Osteocyte (in vitro differentiated cells): ENCODE measurements around the gene PRKN. TPM values are rescaled to one million over a fixed set of nuclear protein-coding genes. Genes with fewer than 3 reads are reported as not detected.
A peak's percentile ranks its signal among the peaks of the same experiment; 100 is the strongest.

ENCODE experiments used
- DNase-seq: peaks from one replicate; pipeline ENCODE4 v3.0.0; 2021; ENCODE audit warnings: mixed read lengths; ENCODE audit not compliant: unreplicated experiment; ENCODE audit errors: extremely low spot score
- H3K27ac Mint-ChIP-seq: one replicate; pipeline ENCODE4 v1.8.0; 2021; ENCODE audit warnings: mild to moderate bottlenecking, mixed read lengths; ENCODE audit not compliant: unreplicated experiment
- H3K27me3 Mint-ChIP-seq: one replicate; pipeline ENCODE4 v1.8.0; 2021; ENCODE audit warnings: mixed read lengths; ENCODE audit not compliant: unreplicated experiment
- H3K36me3 Mint-ChIP-seq: one replicate; pipeline ENCODE4 v1.8.0; 2021; ENCODE audit warnings: mixed read lengths; ENCODE audit not compliant: unreplicated experiment
- H3K4me1 Mint-ChIP-seq: one replicate; pipeline ENCODE4 v1.8.0; 2021; ENCODE audit warnings: mixed read lengths; ENCODE audit not compliant: unreplicated experiment
- H3K4me3 Mint-ChIP-seq: one replicate; pipeline ENCODE4 v1.8.0; 2021; ENCODE audit warnings: mild to moderate bottlenecking, moderate library complexity, mixed read lengths; ENCODE audit not compliant: unreplicated experiment
- H3K9me3 Mint-ChIP-seq: one replicate; pipeline ENCODE4 v1.8.0; 2021; ENCODE audit warnings: mixed read lengths; ENCODE audit not compliant: unreplicated experiment
- total RNA-seq: library from RNA; stranded (reverse); gene quantifications from 2 replicates; pipeline ENCODE4 v1.2.1, GENCODE V29; 2021
- TF ChIP-seq, protein P1 (sequence below): fragments of 200-600 bp; sonication (generic); IDR thresholded peaks from 2 replicates; pipeline ENCODE4 v1.5.0; 2021; ENCODE audit warnings: antibody characterized with exemption, mild to moderate bottlenecking, moderate library complexity

The PRKN gene
- total RNA-seq, 1 donor from 2014 or later, result 13.4 TPM

DNA sequence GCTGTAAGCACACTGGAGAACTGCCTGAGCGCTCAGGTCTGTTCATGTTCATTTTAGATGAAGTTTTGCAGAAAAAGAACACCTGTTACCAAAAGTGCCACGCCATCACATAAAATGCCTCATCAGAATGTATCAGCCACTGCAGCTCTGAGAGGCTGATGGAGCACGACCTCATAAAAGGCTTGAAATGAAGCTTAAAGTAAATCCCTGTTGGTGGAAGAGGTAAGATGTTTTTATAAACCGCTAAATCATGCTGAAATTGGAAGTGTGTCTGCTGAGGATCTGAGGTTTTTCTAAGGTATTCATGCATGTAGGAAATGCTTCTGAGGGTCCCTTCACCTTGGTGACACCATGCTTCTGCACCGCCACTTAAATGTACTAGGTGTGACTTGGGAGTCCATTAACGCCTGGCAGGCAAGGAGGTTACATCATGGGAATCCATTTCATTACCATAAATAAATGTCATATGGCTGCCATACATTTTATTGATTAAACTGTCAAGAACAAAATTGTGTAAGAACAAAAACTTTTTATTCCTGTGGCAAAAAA lies 1090.6 kb downstream of the PRKN start:
- TF ChIP-seq, protein P1, sequence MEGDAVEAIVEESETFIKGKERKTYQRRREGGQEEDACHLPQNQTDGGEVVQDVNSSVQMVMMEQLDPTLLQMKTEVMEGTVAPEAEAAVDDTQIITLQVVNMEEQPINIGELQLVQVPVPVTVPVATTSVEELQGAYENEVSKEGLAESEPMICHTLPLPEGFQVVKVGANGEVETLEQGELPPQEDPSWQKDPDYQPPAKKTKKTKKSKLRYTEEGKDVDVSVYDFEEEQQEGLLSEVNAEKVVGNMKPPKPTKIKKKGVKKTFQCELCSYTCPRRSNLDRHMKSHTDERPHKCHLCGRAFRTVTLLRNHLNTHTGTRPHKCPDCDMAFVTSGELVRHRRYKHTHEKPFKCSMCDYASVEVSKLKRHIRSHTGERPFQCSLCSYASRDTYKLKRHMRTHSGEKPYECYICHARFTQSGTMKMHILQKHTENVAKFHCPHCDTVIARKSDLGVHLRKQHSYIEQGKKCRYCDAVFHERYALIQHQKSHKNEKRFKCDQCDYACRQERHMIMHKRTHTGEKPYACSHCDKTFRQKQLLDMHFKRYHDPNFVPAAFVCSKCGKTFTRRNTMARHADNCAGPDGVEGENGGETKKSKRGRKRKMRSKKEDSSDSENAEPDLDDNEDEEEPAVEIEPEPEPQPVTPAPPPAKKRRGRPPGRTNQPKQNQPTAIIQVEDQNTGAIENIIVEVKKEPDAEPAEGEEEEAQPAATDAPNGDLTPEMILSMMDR, result no peak
- Mint-ChIP-seq H3K27ac (no peak overlapping the region), H3K9me3 (peaks cover 4% of the 10 kb centered on the region), H3K4me3 (no peak overlapping the region), H3K27me3 (no peaks in the 10 kb centered on the region), H3K36me3 (peaks cover 4% of the 10 kb centered on the region), H3K4me1 (peaks cover 69% of the 10 kb centered on the region)
- no peak for DNase-seq

DNA sequence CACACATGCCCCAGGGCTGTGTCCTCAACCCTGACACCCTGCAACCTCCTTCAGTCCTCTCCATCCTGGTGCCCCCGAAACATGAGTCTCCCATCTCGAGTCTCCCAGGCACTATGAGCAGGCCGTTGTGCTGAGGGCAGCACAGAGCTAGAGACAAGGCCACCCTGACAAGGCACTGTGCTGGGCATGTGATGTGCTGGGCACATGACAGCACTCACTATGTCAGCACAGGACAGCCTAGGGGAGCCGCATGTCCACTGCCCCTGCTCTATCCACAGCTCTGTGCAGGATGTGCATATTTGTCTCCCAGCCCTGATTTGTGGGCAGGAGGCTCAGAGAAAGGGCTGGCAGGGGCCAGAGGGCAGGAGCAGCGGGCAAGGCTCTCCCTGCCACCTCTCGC lies 1091.6 kb downstream of the PRKN start:
- Mint-ChIP-seq H3K4me1 (peaks cover 71% of the 10 kb centered on the region), H3K4me3 (no peak overlapping the region), H3K27ac (no peak overlapping the region), H3K36me3 (peaks cover 4% of the 10 kb centered on the region), H3K9me3 (peaks cover 4% of the 10 kb centered on the region), H3K27me3 (no peaks in the 10 kb centered on the region)
- DNase-seq, result no peak
- TF ChIP-seq, protein P1, result no peak

DNA sequence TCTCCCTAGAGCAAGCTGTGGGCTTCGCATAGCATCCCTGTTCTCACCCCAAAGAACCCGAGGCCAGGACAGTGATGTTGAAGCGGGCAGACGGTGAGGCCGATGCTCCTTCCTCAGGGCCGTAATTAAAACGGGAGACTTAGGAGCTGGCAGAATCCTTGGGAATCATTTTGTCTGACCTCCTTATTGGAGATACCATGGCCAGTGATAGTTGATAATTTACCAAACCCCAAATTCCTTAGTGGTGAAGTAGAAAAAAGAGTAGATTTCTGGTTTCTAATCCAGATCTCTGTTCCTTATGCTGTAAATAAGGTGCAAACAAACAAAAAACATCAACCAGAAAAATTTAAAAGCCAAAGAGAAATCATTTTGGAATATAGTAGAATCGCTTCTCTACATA lies 1092.7 kb downstream of the PRKN start:
- H3K4me1 Mint-ChIP-seq, result peaks cover 72% of the 10 kb centered on the region
- DNase-seq, result no peak
- H3K4me3 Mint-ChIP-seq, result no peak overlapping the region
- H3K9me3 Mint-ChIP-seq, result peaks cover 4% of the 10 kb centered on the region
- H3K27ac Mint-ChIP-seq, result peak overlapping the region; percentile 98
- TF ChIP-seq, protein P1, result no peak
- no peaks in the 10 kb centered on the region for H3K27me3 Mint-ChIP-seq
- peaks cover 4% of the 10 kb centered on the region for H3K36me3 Mint-ChIP-seq

DNA sequence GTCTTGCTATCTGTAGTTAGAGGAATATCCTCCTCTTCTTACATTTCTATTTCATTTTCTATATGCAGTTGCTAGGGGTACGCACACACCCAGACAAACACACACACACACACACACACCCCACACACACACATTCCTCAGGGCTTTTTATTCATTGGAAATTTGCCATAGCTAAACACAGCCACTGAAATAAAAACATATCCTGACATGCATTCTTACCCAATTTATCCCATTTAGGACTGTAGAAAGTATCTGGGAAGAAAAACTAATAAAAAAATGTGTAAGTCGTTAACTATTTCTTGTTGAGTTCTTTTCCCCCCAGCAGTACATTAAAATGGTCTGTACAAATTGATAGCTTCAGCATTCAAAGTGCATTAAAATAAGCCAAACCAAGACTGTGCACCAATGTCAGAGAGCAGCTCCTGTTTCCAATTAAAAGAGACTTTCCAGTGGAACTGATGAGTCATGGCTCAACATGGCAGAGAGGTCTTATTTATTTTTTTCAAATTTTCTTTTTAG lies 1095.8 kb downstream of the PRKN start:
- Mint-ChIP-seq H3K36me3 (peaks cover 2% of the 10 kb centered on the region), H3K9me3 (no peaks in the 10 kb centered on the region), H3K27ac (peak overlapping the region; percentile 98), H3K4me1 (peaks cover 56% of the 10 kb centered on the region), H3K27me3 (no peaks in the 10 kb centered on the region), H3K4me3 (peak overlapping the region; percentile 3)
- TF ChIP-seq, protein P1, result no peak
- DNase-seq, result peak; percentile 91

DNA sequence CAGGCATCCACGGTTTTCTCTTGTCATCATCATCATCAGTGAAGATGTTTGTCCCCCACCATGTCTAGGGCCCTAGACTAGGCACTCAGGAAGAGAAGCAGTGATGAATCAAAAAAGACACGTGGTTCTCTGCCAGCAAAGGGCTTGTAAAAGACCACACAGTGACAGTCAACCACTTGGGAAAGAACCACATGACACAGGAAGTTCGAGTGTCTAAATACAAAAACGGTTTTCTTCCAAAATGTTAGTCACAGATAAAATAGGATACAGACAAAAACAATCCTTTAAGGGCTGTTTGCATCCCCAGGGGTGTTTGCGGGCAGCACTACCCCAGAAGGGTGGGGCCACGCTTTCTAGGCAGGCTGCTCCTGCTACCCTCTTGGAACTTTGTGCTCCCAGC lies 1096.9 kb downstream of the PRKN start:
- Mint-ChIP-seq H3K9me3 (no peaks in the 10 kb centered on the region), H3K27me3 (no peaks in the 10 kb centered on the region), H3K4me3 (peak overlapping the region; percentile 19), H3K27ac (peak overlapping the region; percentile 98), H3K36me3 (peaks cover 2% of the 10 kb centered on the region), H3K4me1 (peaks cover 54% of the 10 kb centered on the region)
- no peak for DNase-seq
- TF ChIP-seq, protein P1, result no peak
